Endodermal cell (in vitro differentiated cells): Measurements from ENCODE around the gene FDXACB1. TPM values are rescaled to one million over a fixed set of nuclear protein-coding genes. Genes with fewer than 3 reads are reported as not detected.

Experiments
- DNase-seq: peaks from one replicate; pipeline ENCODE4 v3.0.0-alpha.2; 2017
- H3K27ac ChIP-seq: 2 replicates; pipeline ENCODE4 v1.5.1; 2013; ENCODE audit warnings: mild to moderate bottlenecking, low read depth, low read length, moderate library complexity
- H3K27me3 ChIP-seq: 2 replicates; pipeline ENCODE4 v1.6.1; 2013; ENCODE audit warnings: mild to moderate bottlenecking, low read length, moderate library complexity; ENCODE audit not compliant: insufficient read depth, control insufficient read depth, poor library complexity, severe bottlenecking
- H3K36me3 ChIP-seq: 2 replicates; pipeline ENCODE4 v1.7.0; 2013; ENCODE audit warnings: mild to moderate bottlenecking, low read length, moderate library complexity; ENCODE audit not compliant: control insufficient read depth, insufficient read depth
- H3K4me1 ChIP-seq: one replicate; pipeline ENCODE4 v1.7.0; 2013; ENCODE audit warnings: low read length; ENCODE audit not compliant: control insufficient read depth, insufficient read depth
- H3K4me3 ChIP-seq: 2 replicates; pipeline ENCODE4 v1.5.1; 2013; ENCODE audit warnings: mild to moderate bottlenecking, low read length, moderate library complexity
- H3K9ac ChIP-seq: 2 replicates; pipeline ENCODE4 v1.6.1; 2013; ENCODE audit warnings: mild to moderate bottlenecking, low read length, moderate library complexity; ENCODE audit not compliant: poor library complexity, severe bottlenecking; ENCODE audit errors: extremely low read depth
- H3K9me3 ChIP-seq: 2 replicates; pipeline ENCODE4 v1.6.1; 2013; ENCODE audit warnings: mild to moderate bottlenecking, low read length, moderate library complexity; ENCODE audit not compliant: control insufficient read depth
- H3K27ac Mint-ChIP-seq: 2 replicates; pipeline ENCODE4 v1.8.0; 2020; ENCODE audit warnings: mixed read lengths
- H3K27me3 Mint-ChIP-seq: 2 replicates; pipeline ENCODE4 v1.8.0; 2021; ENCODE audit warnings: mild to moderate bottlenecking, mixed read lengths; ENCODE audit not compliant: insufficient read depth
- H3K36me3 Mint-ChIP-seq: 2 replicates; pipeline ENCODE4 v1.8.0; 2020; ENCODE audit warnings: low read depth, mixed read lengths
- H3K4me1 Mint-ChIP-seq: 2 replicates; pipeline ENCODE4 v1.8.0; 2020; ENCODE audit warnings: mixed read lengths
- H3K4me3 Mint-ChIP-seq: 2 replicates; pipeline ENCODE4 v1.8.0; 2020; ENCODE audit warnings: mild to moderate bottlenecking, moderate library complexity, mixed read lengths
- H3K9me3 Mint-ChIP-seq: 2 replicates; pipeline ENCODE4 v1.8.0; 2020; ENCODE audit warnings: mild to moderate bottlenecking, mixed read lengths
- WGBS, 2 experiments: methylation state at CpG; one replicate each; pipeline versions ENCODE4 v1.1.5 to v1.1.7; 2013; ENCODE audit warnings: missing lambda C conversion rate in 2 of 2, mixed read lengths in 1 of 2; ENCODE audit not compliant: insufficient coverage in 1 of 2, insufficient read length in 1 of 2; 5-methylcytosine and 5-hydroxymethylcytosine counted together
- total RNA-seq, 2 donors: library from RNA; stranded (reverse); fragmentation: NEBNext Ultra II Directional in 1 of 2; extraction: Animal tissue kit (Norgen Biotek cat#: 25700) in 1 of 2; gene quantifications; 2 replicates in 1 of 2; 3 replicates in 1 of 2; pipeline ENCODE4 v1.2.1, GENCODE V29; 2021
- TF ChIP-seq, protein P1 (sequence below): fragments of 200-600 bp; sonication (generic); conservative IDR thresholded peaks from 2 replicates; pipeline ENCODE4 v1.5.0; 2021; ENCODE audit warnings: antibody characterized with exemption, mild to moderate bottlenecking

The FDXACB1 gene
- total RNA-seq, 2 donors from 2014 or later: 1.7 to 2.7 TPM

DNA sequence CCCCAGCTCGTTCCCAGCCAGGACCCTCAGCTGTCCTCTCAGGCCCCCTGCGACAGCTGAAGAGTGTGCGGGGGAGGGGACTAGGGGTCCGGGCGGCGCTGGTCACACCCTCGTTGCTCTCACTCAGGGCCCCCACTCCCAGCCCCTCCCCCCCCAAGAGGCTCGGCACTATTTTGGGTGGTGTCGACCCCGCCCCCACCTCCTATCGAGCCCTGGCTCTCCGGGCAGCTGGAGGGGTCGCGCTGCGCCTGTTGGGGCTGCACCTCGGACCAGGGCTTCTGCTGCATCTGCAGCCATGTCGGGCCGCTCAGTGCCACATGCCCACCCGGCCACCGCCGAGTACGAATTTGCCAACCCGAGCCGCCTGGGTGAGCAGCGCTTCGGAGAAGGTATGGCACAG, 33.6 kb upstream of the FDXACB1 start, which contains the start of gene HSPB2:
TSS of gene HSPB2 (plus strand) at position 200 of the 400 bp plus-strand sequence. CDS start at position 296, 96 bp downstream.
- no peak within 1 kb of the TSS for H3K27ac Mint-ChIP-seq
- peaks cover 9% of the 10 kb centered on the region for H3K4me1 ChIP-seq
- peaks cover 13% of the 10 kb centered on the region for H3K27me3 Mint-ChIP-seq
- no peaks in the 10 kb centered on the region for H3K36me3 Mint-ChIP-seq
- no peak for DNase-seq
- no peaks in the 10 kb centered on the region for H3K27me3 ChIP-seq
- H3K27ac ChIP-seq: no peak within 1 kb of the TSS
- no peak within 1 kb of the TSS for H3K4me3 ChIP-seq
- H3K9ac ChIP-seq: no peak within 1 kb of the TSS
- H3K9me3 Mint-ChIP-seq: no peaks in the 10 kb centered on the region
- H3K36me3 ChIP-seq: no peaks in the 10 kb centered on the region
- peaks cover 35% of the 10 kb centered on the region for H3K4me1 Mint-ChIP-seq
- WGBS, 2 experiments: 89 to 93% methylated on average over 8 to 25 of the region's 26 CpGs
- TF ChIP-seq, protein P1, sequence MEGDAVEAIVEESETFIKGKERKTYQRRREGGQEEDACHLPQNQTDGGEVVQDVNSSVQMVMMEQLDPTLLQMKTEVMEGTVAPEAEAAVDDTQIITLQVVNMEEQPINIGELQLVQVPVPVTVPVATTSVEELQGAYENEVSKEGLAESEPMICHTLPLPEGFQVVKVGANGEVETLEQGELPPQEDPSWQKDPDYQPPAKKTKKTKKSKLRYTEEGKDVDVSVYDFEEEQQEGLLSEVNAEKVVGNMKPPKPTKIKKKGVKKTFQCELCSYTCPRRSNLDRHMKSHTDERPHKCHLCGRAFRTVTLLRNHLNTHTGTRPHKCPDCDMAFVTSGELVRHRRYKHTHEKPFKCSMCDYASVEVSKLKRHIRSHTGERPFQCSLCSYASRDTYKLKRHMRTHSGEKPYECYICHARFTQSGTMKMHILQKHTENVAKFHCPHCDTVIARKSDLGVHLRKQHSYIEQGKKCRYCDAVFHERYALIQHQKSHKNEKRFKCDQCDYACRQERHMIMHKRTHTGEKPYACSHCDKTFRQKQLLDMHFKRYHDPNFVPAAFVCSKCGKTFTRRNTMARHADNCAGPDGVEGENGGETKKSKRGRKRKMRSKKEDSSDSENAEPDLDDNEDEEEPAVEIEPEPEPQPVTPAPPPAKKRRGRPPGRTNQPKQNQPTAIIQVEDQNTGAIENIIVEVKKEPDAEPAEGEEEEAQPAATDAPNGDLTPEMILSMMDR: no peak
- no peak within 1 kb of the TSS for H3K4me3 Mint-ChIP-seq
- no peaks in the 10 kb centered on the region for H3K9me3 ChIP-seq

- Histone ChIP-seq H3K36me3 (no peaks in the 10 kb centered on the region), H3K9me3 (no peaks in the 10 kb centered on the region), H3K27me3 (no peaks in the 10 kb centered on the region), H3K27ac (no peak within 1 kb of the TSS), H3K4me1 (peaks cover 9% of the 10 kb centered on the region), H3K9ac (no peak within 1 kb of the TSS), H3K4me3 (no peak within 1 kb of the TSS)
- 81 to 98% methylated on average over 8 to 17 of the region's 17 CpGs for WGBS, 2 experiments
- Mint-ChIP-seq H3K4me1 (peaks cover 35% of the 10 kb centered on the region), H3K36me3 (no peaks in the 10 kb centered on the region), H3K27me3 (peaks cover 13% of the 10 kb centered on the region), H3K9me3 (no peaks in the 10 kb centered on the region), H3K4me3 (no peak within 1 kb of the TSS), H3K27ac (no peak within 1 kb of the TSS)
- DNase-seq: peak; percentile 65
- TF ChIP-seq, protein P1: no peak
Measured at GRCh38 chr11:111911563-111912401, 32.8 kb upstream of the FDXACB1 start, which contains the start of gene CRYAB. TSS of gene CRYAB (minus strand) at chr11:111911770. CDS start at chr11:111911724, 46 bp downstream.

DNA sequence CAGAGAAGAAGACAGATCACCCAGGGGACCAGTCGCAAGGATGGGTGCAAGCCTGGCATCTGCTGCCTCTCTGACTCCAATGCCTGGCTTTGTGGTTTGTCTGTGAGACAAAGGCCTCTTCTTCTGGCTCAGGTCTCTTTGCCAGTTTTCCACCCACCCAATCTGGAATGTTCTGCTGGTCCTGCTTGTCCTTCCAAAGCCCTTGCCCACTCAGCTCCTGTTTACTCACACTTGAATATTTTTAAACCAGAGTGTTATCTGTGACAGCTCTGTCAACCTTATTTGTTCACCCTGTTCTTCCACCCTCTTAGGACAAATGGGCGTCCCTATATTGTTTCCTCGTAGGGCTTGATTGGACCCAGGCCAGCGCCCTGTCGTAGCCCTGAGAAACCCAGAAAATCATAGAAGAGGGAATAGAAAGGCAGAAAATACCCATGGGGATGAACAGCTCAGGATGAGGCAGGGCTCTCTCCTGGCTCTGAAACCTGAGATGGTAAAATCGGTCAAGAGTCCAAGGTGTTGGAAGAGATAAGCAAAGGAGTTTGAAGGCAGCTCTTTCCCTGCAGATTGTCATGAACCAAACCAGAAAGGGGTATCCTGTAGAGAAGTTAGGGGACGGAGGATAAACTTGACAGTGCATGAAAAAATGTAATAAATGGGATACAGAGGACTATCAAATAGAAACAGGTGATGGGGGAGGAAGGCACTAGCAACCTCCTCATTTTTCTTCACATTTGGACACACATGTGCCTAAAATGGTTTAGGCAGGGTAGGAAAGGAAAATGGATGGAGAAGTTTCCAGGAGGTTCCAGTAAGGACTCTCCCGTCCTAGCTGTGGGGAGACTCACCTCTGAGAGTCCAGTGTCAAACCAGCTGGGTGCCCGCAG, 32.0 kb upstream of the FDXACB1 start:
- no peaks in the 10 kb centered on the region for H3K36me3 ChIP-seq
- no peak overlapping the region for H3K9ac ChIP-seq
- peaks cover 35% of the 10 kb centered on the region for H3K4me1 Mint-ChIP-seq
- DNase-seq: no peak
- H3K27me3 ChIP-seq: no peaks in the 10 kb centered on the region
- WGBS, 2 experiments: 89% methylated on average over 5 to 9 of the region's 9 CpGs
- TF ChIP-seq, protein P1: no peak
- H3K27me3 Mint-ChIP-seq: peaks cover 13% of the 10 kb centered on the region
- H3K9me3 ChIP-seq: no peaks in the 10 kb centered on the region
- no peak overlapping the region for H3K27ac ChIP-seq
- H3K4me1 ChIP-seq: peaks cover 9% of the 10 kb centered on the region
- no peak overlapping the region for H3K27ac Mint-ChIP-seq
- no peak overlapping the region for H3K4me3 Mint-ChIP-seq
- H3K4me3 ChIP-seq: no peak overlapping the region
- H3K36me3 Mint-ChIP-seq: no peaks in the 10 kb centered on the region
- H3K9me3 Mint-ChIP-seq: no peaks in the 10 kb centered on the region
